NB4 (cell line): ENCODE measurements around the gene WSCD2.

Experiments used
- DNase-seq: peaks from one replicate; pipeline ENCODE4 v3.0.0; 2010; ENCODE audit warnings: low read depth
- H3K4me3 ChIP-seq: one replicate; pipeline ENCODE4 v1.5.1; 2011; ENCODE audit warnings: mild to moderate bottlenecking, low read depth, low read length, moderate library complexity
- CTCF ChIP-seq: IDR thresholded peaks from one replicate; pipeline ENCODE4 v1.5.1; 2012; ENCODE audit warnings: low read depth, low read length
- MAX ChIP-seq: IDR thresholded peaks from 2 replicates; pipeline ENCODE4 v1.6.1; 2011; ENCODE audit warnings: low read depth, low read length
- MYC ChIP-seq: IDR thresholded peaks from 2 replicates; pipeline ENCODE4 v1.6.1; 2011; ENCODE audit warnings: low read depth, low read length
- POLR2A ChIP-seq: IDR thresholded peaks from 2 replicates; pipeline ENCODE4 v1.6.1; 2011; ENCODE audit warnings: mild to moderate bottlenecking; ENCODE audit not compliant: insufficient read length; ENCODE audit errors: extremely low read depth

The WSCD2 gene

GRCh38 chr12:108297424-108297823 is 168.3 kb downstream of the WSCD2 start:
- TF ChIP-seq CTCF: no peak
- TF ChIP-seq MYC: no peak
- H3K4me3 ChIP-seq: no peak overlapping the region
- DNase-seq: no peak

- no peak overlapping the region for H3K4me3 ChIP-seq
- no peak for TF ChIP-seq MYC
- no peak for TF ChIP-seq CTCF
- TF ChIP-seq MAX: no peak
- no peak for TF ChIP-seq POLR2A
- DNase-seq: no peak
Measured at GRCh38 chr12:108297895-108298760, 169.0 kb downstream of the WSCD2 start.

DNA sequence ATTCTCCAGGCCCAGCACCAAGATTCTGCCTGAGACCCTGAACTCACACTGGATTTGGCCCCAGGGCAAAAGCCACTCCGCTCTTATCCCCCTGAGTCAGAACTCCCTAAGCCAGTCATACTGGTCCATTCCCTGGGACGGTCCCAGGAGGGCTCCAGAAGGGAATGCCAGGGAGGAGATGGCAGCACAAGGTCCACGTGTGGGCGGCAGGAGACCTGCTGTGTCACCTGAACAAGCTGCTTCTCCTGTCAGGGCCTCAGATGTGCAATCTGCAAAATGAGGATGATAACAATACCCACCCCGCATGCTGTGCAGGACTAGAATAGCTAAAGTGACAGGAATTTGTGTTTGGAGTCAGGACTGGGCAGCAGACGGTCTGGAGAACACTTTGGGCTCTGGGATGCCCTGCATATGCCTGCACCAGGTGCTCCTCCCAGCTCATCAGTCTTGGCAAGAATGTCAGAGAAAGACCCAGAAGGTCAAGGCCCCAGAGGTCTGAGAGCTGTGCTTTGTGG is 169.7 kb downstream of the WSCD2 start:
- TF ChIP-seq MAX (no peak), MYC (no peak), POLR2A (no peak), CTCF (no peak)
- DNase-seq: no peak

DNA sequence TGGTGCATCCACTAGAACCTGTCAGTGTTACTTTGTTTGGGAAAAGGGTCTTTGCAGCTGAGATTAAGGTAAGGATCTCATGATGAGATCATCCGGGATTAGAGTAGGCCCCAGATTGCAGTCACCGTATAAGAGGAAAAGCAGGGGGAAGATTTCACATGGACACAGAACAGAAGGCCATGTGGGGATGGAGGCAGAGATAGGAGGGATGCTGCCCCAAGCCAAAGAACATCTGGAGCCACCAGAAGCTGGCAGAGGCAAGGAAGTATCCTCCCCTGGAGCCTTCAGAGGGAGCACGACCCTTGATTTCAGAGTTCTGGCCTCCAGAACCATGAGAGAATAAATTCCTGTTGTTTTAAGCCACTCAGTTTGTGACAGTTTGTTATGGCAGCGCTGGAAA is 170.4 kb downstream of the WSCD2 start:
- no peak overlapping the region for H3K4me3 ChIP-seq
- DNase-seq: no peak
- no peak for TF ChIP-seq POLR2A
- TF ChIP-seq MAX: no peak
- no peak for TF ChIP-seq MYC
- TF ChIP-seq CTCF: no peak

More for the DNA sequence above, 169.7 kb downstream of the WSCD2 start:
- no peak overlapping the region for H3K4me3 ChIP-seq
